Measurements from ENCODE around the gene IFT172. TPM values are rescaled to one million over a fixed set of nuclear protein-coding genes. Genes with fewer than 3 reads are reported as not detected.

Gene IFT172
- total and polyA plus RNA-seq, 2 experiments from 2014 or later, result 9.1 to 17.6 TPM

GRCh38 chr2:27446057-27446456 lies 43.5 kb downstream of the IFT172 start:
- peaks cover 8% of the 10 kb centered on the region for H3K27me3 Mint-ChIP-seq (ENCODE audit: insufficient read depth, low read depth, poor library complexity)
- H3K79me2 ChIP-seq (replicated peaks; ENCODE audit: insufficient read depth), result no peaks in the 10 kb centered on the region; the same call in 1 of the 2 replicates
- H3K4me3 Mint-ChIP-seq, result no peak overlapping the region
- no peaks in the 10 kb centered on the region for H3K9me2 ChIP-seq (ENCODE audit: insufficient read depth)
- H3K4me3 ChIP-seq, result no peak overlapping the region
- H3K27me3 ChIP-seq (ENCODE audit: insufficient read depth), result no peaks in the 10 kb centered on the region
- TF ChIP-seq CTCF (conservative IDR thresholded peaks at IDR 0.05; ENCODE audit: low read depth in 2 of 2), result no peak
- TF ChIP-seq EZH2phosphoT487 (IDR thresholded peaks at IDR 0.05; ENCODE audit: unreplicated experiment), result no peak
- H3K4me2 ChIP-seq, result no peak overlapping the region
- DNase-seq (ENCODE audit: low spot score), result no peak
- H3K4me1 ChIP-seq (ENCODE audit: insufficient read depth), result peaks cover 7% of the 10 kb centered on the region
- H3K27ac Mint-ChIP-seq, result no peak overlapping the region
- H4K20me1 ChIP-seq (replicated peaks; ENCODE audit: insufficient read depth), result no peaks in the 10 kb centered on the region; the same call in 1 of the 2 replicates
- no peaks in the 10 kb centered on the region for H3K9me3 Mint-ChIP-seq
- peaks cover 13% of the 10 kb centered on the region for H3F3A ChIP-seq (replicated peaks; ENCODE audit: low read depth)
- H3K27ac ChIP-seq (ENCODE audit: low read depth), result no peak overlapping the region
- no peaks in the 10 kb centered on the region; the same call in 1 of the 2 replicates for H3K36me3 ChIP-seq (ENCODE audit: insufficient read depth)
- H3K36me3 Mint-ChIP-seq (ENCODE audit: low read depth), result peaks cover 24% of the 10 kb centered on the region
- no peak for ATAC-seq
- H2AFZ ChIP-seq, result no peak overlapping the region
- peaks cover 14% of the 10 kb centered on the region for H3K4me1 Mint-ChIP-seq

DNA sequence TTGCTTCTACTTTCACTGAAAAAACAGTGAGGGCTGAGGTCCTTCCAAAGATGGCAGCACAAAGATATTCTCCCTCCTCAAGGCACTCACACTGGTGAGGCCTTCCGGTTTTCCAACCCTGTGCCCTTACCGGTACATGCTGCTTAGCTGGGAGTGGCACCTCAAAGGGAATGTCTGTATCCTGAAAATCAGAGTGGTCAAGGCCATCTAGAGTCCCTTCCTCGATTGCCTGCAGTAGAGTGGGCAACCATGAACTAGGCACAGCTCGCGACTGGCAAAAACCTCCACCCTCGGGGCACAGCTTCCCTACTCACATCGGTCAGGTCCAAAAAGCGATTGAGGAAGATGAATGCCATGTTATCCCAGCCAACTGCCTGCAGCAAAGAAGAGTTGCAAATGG lies 43.9 kb downstream of the IFT172 start:
- Mint-ChIP-seq H3K4me3 (no peak overlapping the region), H3K27ac (no peak overlapping the region), H3K27me3 (ENCODE audit: insufficient read depth, low read depth, poor library complexity) (peaks cover 8% of the 10 kb centered on the region), H3K9me3 (no peaks in the 10 kb centered on the region), H3K4me1 (peaks cover 16% of the 10 kb centered on the region), H3K36me3 (ENCODE audit: low read depth) (peaks cover 28% of the 10 kb centered on the region)
- Histone ChIP-seq H3F3A (replicated peaks; ENCODE audit: low read depth) (peaks cover 18% of the 10 kb centered on the region), H3K4me2 (no peak overlapping the region), H4K20me1 (replicated peaks; ENCODE audit: insufficient read depth) (no peaks in the 10 kb centered on the region; the same call in 1 of the 2 replicates), H3K4me1 (ENCODE audit: insufficient read depth) (peaks cover 7% of the 10 kb centered on the region), H3K4me3 (no peak overlapping the region), H2AFZ (no peak overlapping the region), H3K27me3 (ENCODE audit: insufficient read depth) (no peaks in the 10 kb centered on the region), H3K27ac (ENCODE audit: low read depth) (no peak overlapping the region), H3K9me2 (ENCODE audit: insufficient read depth) (no peaks in the 10 kb centered on the region), H3K79me2 (replicated peaks; ENCODE audit: insufficient read depth) (no peaks in the 10 kb centered on the region; the same call in 1 of the 2 replicates), H3K36me3 (ENCODE audit: insufficient read depth) (peaks cover 2% of the 10 kb centered on the region; the same call in 1 of the 2 replicates)
- ATAC-seq, result no peak
- no peak for DNase-seq (ENCODE audit: low spot score)
- TF ChIP-seq NANOG (IDR thresholded peaks at IDR 0.05; ENCODE audit: borderline replicate concordance), result no peak
- no peak for TF ChIP-seq JUNB (IDR thresholded peaks at IDR 0.05; ENCODE audit: unreplicated experiment)
- no peak for TF ChIP-seq ZNF462 (CRISPR knock-in tag; IDR thresholded peaks at IDR 0.05)
- TF ChIP-seq, protein P1, sequence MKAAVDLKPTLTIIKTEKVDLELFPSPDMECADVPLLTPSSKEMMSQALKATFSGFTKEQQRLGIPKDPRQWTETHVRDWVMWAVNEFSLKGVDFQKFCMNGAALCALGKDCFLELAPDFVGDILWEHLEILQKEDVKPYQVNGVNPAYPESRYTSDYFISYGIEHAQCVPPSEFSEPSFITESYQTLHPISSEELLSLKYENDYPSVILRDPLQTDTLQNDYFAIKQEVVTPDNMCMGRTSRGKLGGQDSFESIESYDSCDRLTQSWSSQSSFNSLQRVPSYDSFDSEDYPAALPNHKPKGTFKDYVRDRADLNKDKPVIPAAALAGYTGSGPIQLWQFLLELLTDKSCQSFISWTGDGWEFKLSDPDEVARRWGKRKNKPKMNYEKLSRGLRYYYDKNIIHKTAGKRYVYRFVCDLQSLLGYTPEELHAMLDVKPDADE (IDR thresholded peaks at IDR 0.05), result no peak
- no peak for TF ChIP-seq CREB1 (CRISPR knock-in tag; IDR thresholded peaks at IDR 0.05; ENCODE audit: low read depth)
- TF ChIP-seq POLR2AphosphoS5 (IDR thresholded peaks at IDR 0.05; ENCODE audit: low read depth), result no peak
- no peak for TF ChIP-seq STAT1 (IDR thresholded peaks at IDR 0.05; ENCODE audit: unreplicated experiment)
- TF ChIP-seq EZH2 (IDR thresholded peaks at IDR 0.05; ENCODE audit: low read depth, unreplicated experiment), result no peak
- no peak for TF ChIP-seq ZNF331 (CRISPR knock-in tag; IDR thresholded peaks at IDR 0.05; ENCODE audit: low read depth)
